Activated CD4-positive, CD25-positive, alpha-beta regulatory T cell (primary cell): ENCODE results near the gene TEKTIP1.
"Not testable (repeated sequence)": the region's sequence is repeated elsewhere in the genome, so short reads cannot be mapped to it uniquely, and the experiment has no call there.

Experiments used
- DNase-seq, 4 experiments: peaks; one replicate each; lab custom pipeline; 2025; lab: John Stamatoyannopoulos, UW

TEKTIP1 gene

GRCh38 chr19:3507371-3508120 lies 31.4 kb upstream of the TEKTIP1 start:
- no peak for DNase-seq

DNA sequence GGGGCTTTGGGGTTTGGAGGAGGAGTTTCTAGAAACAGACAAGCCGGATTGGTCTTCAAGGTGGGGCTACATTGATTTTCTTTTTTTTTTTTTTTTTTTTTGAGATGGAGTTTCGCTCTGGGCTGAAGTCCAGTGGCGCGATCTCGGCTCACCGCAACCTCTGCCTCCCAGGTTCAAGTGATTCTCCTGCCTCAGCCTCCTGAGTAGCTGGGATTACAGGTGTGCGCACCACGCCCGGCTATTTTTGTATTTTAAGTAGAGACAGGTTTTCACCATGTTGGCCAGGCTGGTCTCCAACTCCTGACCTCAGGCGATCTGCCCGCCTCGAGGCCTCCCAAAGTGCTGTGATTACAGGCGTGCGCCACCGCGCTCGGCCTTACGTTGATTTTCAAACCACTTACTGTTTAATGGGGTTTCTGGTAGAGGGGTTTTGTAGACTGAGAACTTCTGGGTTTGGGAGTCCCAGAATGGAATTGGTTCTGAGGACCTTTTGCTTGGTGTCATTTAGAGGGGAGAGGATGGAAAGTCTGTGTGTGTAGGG lies 30.8 kb upstream of the TEKTIP1 start:
- DNase-seq: not testable (repeated sequence)

DNA sequence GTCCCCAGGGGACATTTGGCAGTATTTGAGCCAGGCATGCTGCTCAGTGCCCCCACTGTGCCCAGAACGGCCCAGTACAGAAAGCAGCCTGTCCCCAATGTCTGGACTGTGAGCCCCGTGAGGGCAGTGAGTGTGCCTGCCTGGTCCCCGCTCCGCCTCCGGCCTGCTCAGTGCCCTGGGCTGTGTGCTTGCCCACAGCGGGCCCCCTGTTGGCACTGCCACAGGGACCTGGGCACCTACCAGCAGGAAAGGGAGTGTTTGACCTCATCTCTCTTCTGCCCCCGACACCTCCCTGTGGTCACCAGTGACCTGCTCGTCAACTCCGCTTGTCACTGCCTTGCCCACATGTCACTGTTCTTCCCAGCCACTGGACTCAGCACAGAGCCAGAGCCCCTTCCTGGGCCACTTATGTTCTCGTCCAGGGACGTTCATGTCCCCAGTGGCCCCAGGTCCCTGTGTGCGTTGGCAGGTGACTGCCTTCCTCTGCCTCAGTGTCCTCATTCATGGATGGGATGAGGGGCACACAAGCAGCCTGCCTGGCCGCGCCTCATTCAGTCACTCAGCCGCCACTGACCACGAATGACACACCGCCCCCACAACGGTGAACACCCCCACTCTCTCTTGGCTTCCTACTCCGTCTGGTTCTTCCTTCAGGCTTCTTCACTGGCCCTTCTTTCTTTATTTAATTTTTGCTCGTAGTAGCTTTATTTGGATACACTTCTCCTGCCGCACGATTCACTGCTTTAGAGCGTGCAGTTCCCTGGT lies 30.0 kb upstream of the TEKTIP1 start:
- DNase-seq: no peak

GRCh38 chr19:3509566-3509989 lies 29.4 kb upstream of the TEKTIP1 start:
- no peak for DNase-seq

DNA sequence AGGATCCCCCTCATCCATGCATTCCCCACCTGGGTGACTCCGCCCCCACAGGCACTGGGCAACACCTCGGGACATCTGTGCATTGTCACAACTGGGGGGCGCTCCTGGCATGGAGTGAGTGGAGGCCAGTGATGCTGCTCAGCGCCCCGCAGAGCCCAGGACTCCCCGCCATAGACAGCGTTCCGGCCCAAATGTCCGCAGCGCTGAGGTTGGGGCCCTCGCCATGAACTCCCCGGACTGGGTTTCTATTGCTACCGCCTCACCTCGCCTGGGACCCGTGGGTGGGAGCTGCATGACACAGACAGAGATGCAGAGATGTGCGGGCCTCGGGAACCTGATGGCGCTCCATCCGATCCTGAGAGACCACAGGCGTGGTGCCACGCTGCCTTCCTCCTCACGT lies 28.2 kb upstream of the TEKTIP1 start:
- no peak for DNase-seq

- DNase-seq: no peak
These were observed 27.3 kb upstream of the TEKTIP1 start for GRCh38 chr19:3511506-3512251.

- DNase-seq: no peak
These were observed 26.3 kb upstream of the TEKTIP1 start for GRCh38 chr19:3512562-3513228.

DNA sequence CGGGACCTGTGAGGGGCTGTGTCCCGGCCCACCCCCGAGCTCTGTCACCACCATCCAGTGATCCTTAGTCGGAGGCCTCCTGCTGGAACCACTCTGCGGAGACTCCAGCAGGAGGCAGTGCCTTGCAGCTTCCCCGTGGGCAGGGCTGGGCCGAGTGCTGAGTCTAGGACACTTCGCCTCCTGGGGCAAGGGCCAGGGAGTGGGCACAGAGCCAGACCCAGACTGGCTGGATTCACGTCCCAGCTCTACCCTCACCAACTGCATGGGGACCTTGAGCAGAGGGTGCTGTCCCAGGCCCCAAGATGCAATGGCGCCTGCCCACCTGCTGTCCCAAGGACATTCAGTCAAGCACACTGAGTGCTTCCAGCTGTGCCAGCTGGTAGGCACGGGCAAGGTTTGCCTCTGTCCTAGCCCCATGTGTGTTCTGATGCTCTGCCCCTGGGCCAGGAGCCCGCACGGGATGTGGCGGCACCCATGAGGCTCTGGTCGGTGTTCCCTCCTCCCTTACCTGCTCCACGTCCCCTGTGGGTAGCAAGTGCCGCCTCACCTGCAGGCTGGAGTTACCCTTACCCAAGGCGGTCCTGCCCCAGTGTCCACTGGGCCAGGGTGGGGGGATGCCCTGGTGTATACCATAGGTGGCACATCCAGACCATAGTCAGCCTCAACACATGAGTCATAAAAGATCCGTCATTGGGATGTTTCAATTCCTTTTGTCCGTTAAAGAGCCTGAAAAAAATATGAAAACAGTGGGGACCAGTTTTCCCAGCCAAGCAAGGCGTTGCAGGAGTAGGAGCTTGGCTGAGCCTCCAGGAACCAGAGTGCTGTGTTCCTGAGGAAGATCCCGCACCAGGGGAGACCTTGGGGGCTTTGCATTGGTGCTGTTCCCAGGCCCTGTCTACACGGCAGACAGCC lies 25.5 kb upstream of the TEKTIP1 start:
- DNase-seq: no peak

GRCh38 chr19:3514930-3515329 lies 24.0 kb upstream of the TEKTIP1 start:
- no peak for DNase-seq

DNA sequence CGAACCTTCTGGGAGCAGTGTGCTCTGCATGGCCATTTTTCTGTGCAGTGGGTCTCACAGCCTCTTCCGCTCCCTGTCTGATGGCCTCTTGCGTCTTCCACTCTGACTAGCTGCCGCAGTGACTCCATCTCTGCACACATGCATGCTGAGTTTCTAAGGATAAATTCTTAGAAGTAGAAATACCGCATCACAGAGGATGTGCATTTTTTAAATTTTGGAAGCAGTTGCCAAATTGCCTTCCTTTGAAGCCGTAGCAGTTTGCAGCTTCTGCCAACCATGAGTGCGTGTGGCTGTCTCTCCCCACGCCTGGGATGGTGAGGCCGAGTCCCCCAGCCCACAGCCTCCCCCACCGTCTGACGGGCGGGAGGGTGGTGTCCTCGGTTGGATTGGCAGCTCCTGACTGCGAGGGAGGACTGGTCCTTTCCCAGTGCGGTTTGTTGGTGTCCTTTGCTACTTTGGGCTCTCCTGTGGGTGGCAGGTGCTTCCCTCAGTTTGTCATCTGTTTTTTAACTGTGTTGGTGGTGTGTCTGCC lies 23.0 kb upstream of the TEKTIP1 start:
- no peak for DNase-seq

DNA sequence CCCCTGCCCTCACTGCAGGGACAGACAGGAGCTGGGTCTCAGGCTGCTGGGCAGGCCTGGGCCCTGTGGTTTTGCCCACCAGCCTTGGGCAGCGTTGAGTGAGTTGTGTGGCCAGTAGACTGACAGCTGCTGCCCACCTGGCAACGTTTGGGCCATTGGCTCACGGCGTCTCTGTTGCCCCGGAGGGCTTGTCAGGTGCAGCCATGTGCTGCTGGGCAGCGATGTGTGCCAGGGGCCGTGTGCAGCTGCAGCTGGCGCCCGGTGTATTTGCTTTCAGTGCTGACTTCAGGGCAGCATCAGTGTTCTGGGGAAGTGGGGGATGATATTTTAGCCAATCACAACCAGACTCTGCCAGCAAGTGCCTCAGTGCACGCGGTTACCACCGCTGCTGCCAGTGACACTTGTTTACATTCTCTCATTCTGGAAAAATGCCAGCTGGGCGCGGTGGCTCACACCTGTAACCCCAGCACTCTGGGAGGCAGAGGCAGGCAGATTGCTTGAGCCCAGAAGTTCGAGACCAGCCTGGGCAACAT lies 22.2 kb upstream of the TEKTIP1 start:
- no peak for DNase-seq

GRCh38 chr19:3517638-3518037 lies 21.3 kb upstream of the TEKTIP1 start:
- DNase-seq: no peak

- no peak for DNase-seq
These were observed 20.7 kb upstream of the TEKTIP1 start for GRCh38 chr19:3518255-3518654.

GRCh38 chr19:3518659-3519058 lies 20.3 kb upstream of the TEKTIP1 start:
- no peak for DNase-seq

- no peak for DNase-seq
These were observed 19.8 kb upstream of the TEKTIP1 start for GRCh38 chr19:3519126-3519525.

GRCh38 chr19:3520166-3521103 lies 18.5 kb upstream of the TEKTIP1 start:
- DNase-seq: no peak

DNA sequence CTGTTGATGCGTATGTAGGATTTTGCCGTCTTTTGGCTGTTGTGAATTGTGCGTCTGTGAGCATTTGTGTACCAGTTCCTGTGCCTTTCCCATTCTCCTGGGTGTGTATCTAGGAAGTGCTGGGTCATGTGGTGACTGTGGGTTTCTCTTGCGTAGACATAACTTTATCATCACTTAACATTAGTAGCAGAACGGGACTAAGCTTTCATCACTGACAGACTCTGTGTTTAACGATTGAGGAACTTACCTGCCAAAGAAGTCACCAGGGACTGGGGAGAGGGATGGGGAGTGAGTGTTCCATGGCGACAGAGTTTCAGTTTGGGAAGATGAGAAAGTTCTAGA lies 17.9 kb upstream of the TEKTIP1 start:
- no peak for DNase-seq

GRCh38 chr19:3522421-3523360 lies 16.3 kb upstream of the TEKTIP1 start:
- DNase-seq: no peak
